GM12801 (cell line): ENCODE measurements around the gene KANSL3.

Experiments
- TF ChIP-seq, protein P1 (sequence below): IDR thresholded peaks from one replicate; pipeline ENCODE4 v1.5.1; 2011; ENCODE audit warnings: control low read depth; ENCODE audit not compliant: insufficient read length; ENCODE audit errors: extremely low read depth

Gene KANSL3

DNA sequence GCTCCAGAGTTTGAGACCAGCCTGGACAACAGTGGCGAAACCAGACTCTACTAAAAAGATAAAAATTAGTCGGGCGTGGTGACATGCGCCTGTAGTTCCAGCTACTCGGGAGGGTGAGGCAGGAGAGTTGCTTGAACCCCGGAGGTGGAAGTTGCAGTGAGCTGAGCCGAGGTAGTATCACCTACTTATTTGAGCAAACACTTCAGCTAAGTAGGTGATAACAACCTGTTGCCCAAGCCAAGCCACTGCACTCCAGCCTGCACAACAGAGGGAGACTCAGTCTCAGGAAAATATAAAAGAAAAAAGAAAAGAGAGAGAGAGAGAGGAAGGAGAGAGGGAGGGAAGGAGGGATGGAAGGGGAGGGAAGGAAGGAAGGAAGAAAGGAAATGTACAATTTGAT, 25.7 kb upstream of the KANSL3 start:
- TF ChIP-seq, protein P1, sequence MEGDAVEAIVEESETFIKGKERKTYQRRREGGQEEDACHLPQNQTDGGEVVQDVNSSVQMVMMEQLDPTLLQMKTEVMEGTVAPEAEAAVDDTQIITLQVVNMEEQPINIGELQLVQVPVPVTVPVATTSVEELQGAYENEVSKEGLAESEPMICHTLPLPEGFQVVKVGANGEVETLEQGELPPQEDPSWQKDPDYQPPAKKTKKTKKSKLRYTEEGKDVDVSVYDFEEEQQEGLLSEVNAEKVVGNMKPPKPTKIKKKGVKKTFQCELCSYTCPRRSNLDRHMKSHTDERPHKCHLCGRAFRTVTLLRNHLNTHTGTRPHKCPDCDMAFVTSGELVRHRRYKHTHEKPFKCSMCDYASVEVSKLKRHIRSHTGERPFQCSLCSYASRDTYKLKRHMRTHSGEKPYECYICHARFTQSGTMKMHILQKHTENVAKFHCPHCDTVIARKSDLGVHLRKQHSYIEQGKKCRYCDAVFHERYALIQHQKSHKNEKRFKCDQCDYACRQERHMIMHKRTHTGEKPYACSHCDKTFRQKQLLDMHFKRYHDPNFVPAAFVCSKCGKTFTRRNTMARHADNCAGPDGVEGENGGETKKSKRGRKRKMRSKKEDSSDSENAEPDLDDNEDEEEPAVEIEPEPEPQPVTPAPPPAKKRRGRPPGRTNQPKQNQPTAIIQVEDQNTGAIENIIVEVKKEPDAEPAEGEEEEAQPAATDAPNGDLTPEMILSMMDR = no peak

DNA sequence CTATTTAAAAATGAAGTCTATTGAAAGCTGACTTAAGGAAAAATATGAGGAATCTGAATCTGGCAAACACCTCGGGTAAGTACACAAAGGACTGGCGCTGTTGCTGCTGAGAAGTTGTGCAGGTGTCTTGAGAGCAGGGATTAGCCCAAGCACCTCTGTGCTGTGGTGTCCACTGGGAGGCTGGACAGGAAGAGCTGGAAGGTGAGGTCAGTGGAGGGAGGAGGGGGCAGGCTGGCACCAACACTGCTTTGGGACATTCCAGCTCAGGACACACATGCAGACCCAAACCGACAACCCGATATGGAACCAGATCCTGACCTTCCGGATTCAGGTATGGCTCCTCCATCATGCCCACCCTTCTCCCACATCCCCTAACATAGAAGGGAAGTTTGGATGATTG, 25.1 kb upstream of the KANSL3 start:
- TF ChIP-seq, protein P1 = no peak

DNA sequence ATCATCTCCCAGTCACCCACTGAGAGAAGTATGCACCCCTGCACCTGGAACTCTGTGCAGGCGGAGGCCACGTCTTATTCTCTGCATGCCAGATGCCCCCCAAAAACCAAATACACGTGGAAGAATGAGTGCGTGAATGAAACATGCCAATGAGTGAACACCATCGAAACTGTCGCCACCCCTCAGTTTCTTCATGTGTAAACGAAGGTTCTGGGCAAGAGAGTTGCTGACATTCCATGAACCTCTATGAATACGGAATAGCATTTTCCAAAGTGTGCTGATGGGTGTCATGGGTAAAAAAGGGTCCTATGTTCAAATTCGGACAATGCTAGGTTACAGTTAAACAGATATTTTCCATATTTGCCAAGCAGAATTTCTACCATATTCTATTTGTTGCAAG, 24.2 kb upstream of the KANSL3 start:
- TF ChIP-seq, protein P1 = no peak

DNA sequence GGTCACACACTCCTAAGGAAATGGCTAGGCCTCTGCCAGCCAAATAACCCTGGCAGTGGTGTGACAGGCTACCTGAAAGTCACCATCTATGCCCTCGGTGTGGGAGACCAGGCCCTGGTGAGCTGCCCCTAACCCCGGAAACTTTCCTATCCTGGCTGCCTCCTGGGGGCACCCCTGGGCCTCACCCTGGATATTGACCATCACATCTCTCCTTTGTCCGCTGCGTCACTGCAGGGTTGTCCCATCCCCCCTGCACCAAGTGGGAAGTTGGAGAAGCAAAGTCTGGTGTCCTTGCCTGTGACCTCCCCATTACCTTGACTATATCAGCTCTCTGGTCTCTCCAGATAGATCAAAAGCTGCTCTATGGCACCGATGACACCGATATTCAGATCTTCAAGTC, 23.2 kb upstream of the KANSL3 start:
- TF ChIP-seq, protein P1 = no peak

DNA sequence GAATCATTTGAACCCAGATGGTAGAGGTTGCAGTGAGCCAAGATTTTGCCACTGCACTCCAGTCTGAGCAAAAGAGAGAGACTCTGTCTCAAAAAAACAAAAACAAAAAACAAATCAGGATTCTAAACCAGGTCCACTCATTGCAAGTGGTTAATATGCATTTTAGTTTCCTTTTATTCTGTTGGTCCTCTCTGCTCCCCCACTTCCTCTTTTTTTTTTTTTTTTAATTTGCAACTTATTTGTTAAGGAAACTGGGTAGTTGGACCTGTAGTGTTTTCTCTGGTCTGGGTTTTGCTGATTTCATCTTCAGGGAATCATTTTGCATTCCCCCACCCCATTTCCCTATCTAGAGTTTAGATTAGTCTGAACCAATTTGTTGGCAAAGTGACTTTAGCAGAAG, 18.4 kb upstream of the KANSL3 start:
- TF ChIP-seq, protein P1 = no peak

DNA sequence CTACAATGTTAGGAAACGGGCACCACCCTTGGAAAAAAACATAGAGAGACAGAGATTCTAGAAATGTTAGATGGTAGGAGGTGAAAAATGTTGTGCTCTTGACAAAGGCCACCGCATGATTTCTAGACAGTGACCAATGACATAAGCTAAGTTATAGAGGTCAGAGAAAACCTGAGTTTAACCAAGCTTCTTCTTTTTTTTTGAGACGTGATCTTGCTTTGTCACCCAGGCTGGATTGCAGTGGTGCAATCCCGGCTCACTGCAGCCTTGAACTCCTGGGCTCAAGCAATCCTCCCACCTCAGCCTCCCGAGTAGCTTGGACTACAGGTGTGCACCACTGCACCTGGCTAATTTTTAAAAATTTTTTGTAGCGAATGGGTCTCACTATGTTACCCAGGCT, 17.4 kb upstream of the KANSL3 start:
- TF ChIP-seq, protein P1 = no peak

DNA sequence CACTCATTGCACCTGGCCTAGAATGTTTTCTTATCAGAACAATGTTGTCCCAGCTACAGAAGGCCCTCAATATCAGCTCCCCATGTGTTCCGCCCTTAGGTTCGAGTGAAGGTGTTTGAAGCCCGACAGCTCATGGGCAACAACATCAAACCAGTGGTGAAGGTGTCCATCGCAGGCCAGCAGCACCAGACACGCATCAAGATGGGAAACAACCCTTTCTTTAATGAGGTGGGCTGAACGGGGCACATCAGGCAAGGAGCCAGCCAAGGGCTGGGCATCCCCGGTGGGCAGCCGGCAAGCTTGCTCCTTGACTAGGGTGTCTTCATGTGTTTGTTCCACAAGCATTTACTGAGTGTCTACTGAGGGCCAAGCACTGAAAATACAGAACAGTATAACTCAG, 13.7 kb upstream of the KANSL3 start:
- TF ChIP-seq, protein P1 = no peak

DNA sequence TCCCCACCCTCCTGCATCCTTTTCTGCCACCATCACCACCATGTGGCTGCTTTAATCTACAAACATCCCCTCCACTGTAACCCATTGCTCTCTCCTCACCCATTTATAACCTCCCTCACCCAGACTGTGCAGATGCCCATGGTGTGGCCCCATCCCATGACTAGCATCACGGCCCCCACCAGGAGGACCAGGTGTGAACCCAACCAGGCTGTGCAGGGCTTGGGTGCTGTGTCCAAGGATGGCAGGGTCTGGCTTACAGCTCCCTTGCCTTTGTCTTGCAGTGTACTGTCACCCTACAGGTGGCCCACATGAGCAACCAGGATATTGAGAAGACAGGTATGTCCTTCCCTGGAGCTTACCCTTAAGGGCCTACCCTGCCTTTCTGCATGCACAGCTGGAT, 11.2 kb upstream of the KANSL3 start:
- TF ChIP-seq, protein P1 = no peak
